B cell (primary cell): ENCODE results near the gene DENND1C. TPM values are rescaled to one million over a fixed set of nuclear protein-coding genes. Genes with fewer than 3 reads are reported as not detected.

Source experiments
- ATAC-seq: fragments of 200-7000 bp; cut with Tn5 transposase; one replicate; pipeline ENCODE4 v1.10.0; 2021; ENCODE audit warnings: low read depth, mild to moderate bottlenecking, moderate number of reproducible peaks, moderate library complexity
- CTCF ChIA-PET: fragments of 350-600 bp; sonication (Branson Sonifier 250); formaldehyde crosslinking; loops from one replicate; lab custom pipeline; 2021; ENCODE audit warnings: antibody characterized with exemption, inconsistent platforms; lab: Charles Lee
- POLR2A ChIA-PET: fragments of 350-600 bp; sonication (Branson Sonifier 250); formaldehyde crosslinking; loops from one replicate; lab custom pipeline; 2021; ENCODE audit warnings: antibody characterized with exemption; lab: Charles Lee
- DNase-seq: peaks from one replicate; pipeline ENCODE4 v3.0.0; 2013
- H2AFZ ChIP-seq: 2 replicates; pipeline ENCODE4 v1.6.1; 2012; ENCODE audit warnings: mild to moderate bottlenecking, low read depth, low read length; ENCODE audit not compliant: insufficient read depth, poor library complexity, severe bottlenecking
- H3K27ac ChIP-seq, 2 donors: 1 replicate in 1 of 2; 2 replicates in 1 of 2; pipeline ENCODE4 v1.5.1; 2012 to 2013; ENCODE audit warnings: low read length in 2 of 2, mild to moderate bottlenecking in 2 of 2, moderate library complexity in 1 of 2
- H3K27me3 ChIP-seq, 4 experiments: fragments of 200-600 bp in 1 of 4; sonication (generic) in 1 of 4; replicated peaks in 1 of 4; 1 replicate in 2 of 4; 2 replicates in 2 of 4; pipeline versions ENCODE4 v1.6.1 to v1.7.0; 2013 to 2016; ENCODE audit warnings: low read length in 3 of 4, mild to moderate bottlenecking in 2 of 4, mixed read lengths in 1 of 4, moderate library complexity in 1 of 4; ENCODE audit not compliant: insufficient read depth in 4 of 4, control insufficient read depth in 3 of 4; ENCODE audit errors: control extremely low read depth in 1 of 4
- H3K36me3 ChIP-seq, 2 experiments: replicated peaks in 1 of 2; 1 replicate in 1 of 2; 2 replicates in 1 of 2; pipeline versions ENCODE4 v1.6.1 to v1.7.1; 2013; ENCODE audit warnings: low read length in 1 of 2; ENCODE audit not compliant: insufficient read depth in 2 of 2, control insufficient read depth in 1 of 2; ENCODE audit errors: control extremely low read depth in 1 of 2, extremely low read depth in 1 of 2
- H3K4me1 ChIP-seq, 2 donors: fragments of 200-600 bp in 1 of 2; sonication (generic) in 1 of 2; 1 replicate in 1 of 2; 2 replicates in 1 of 2; pipeline versions ENCODE4 v1.5.1 to v1.6.1; 2013 to 2017; ENCODE audit warnings: low read length in 2 of 2; ENCODE audit not compliant: control insufficient read depth in 2 of 2, insufficient read depth in 2 of 2
- H3K4me2 ChIP-seq: replicated peaks from 2 replicates; pipeline ENCODE3; 2012; ENCODE audit warnings: mild to moderate bottlenecking, low read depth, low read length; ENCODE audit not compliant: poor library complexity, severe bottlenecking
- H3K4me3 ChIP-seq, 5 experiments: fragments of 200-600 bp in 1 of 5; sonication (generic) in 1 of 5; 1 replicate in 3 of 5; 2 replicates in 2 of 5; pipeline versions ENCODE4 v1.5.1 to v1.7.0; 2011 to 2016; ENCODE audit warnings: low read length in 4 of 5, mild to moderate bottlenecking in 4 of 5, low read depth in 2 of 5, control low read depth in 1 of 5, moderate library complexity in 1 of 5; ENCODE audit not compliant: insufficient read depth in 1 of 5; ENCODE audit errors: control extremely low read depth in 1 of 5, extremely low read depth in 1 of 5
- H3K79me2 ChIP-seq: fragments of 200-600 bp; sonication (generic); one replicate; pipeline ENCODE4 v1.6.0; 2016; ENCODE audit warnings: low read length; ENCODE audit not compliant: control insufficient read depth, insufficient read depth
- H3K9ac ChIP-seq: fragments of 200-600 bp; sonication (generic); 2 replicates; pipeline ENCODE4 v1.6.1; 2017; ENCODE audit warnings: mild to moderate bottlenecking, low read length, moderate library complexity
- H3K9me3 ChIP-seq, 3 donors: one replicate each; pipeline versions ENCODE4 v1.6.1 to v1.7.1; 2013; ENCODE audit warnings: low read length in 2 of 3; ENCODE audit not compliant: control insufficient read depth in 2 of 3, insufficient read depth in 1 of 3; ENCODE audit errors: control extremely low read depth in 1 of 3
- H4K20me1 ChIP-seq: 2 replicates; pipeline ENCODE4 v1.6.0; 2012; ENCODE audit warnings: mild to moderate bottlenecking, low read length; ENCODE audit not compliant: insufficient read depth, control insufficient read depth, poor library complexity, severe bottlenecking
- H3K27ac Mint-ChIP-seq: one replicate; pipeline ENCODE4 v1.8.0; 2021; ENCODE audit warnings: mixed read lengths
- H3K27me3 Mint-ChIP-seq: one replicate; pipeline ENCODE4 v1.8.0; 2021; ENCODE audit warnings: mixed read lengths
- H3K4me1 Mint-ChIP-seq: one replicate; pipeline ENCODE4 v1.8.0; 2021; ENCODE audit warnings: mixed read lengths
- H3K4me3 Mint-ChIP-seq: one replicate; pipeline ENCODE4 v1.8.0; 2021; ENCODE audit warnings: mixed read lengths
- H3K9me3 Mint-ChIP-seq: one replicate; pipeline ENCODE4 v1.8.0; 2022; ENCODE audit warnings: mixed read lengths; ENCODE audit not compliant: insufficient read depth
- CTCF ChIP-seq: fragments of 200-600 bp; IDR thresholded peaks from one replicate; pipeline ENCODE4 v1.8.0; 2022; ENCODE audit warnings: antibody characterized with exemption, mild to moderate bottlenecking
- WGBS: methylation state at CpG from one replicate; pipeline ENCODE4 v1.1.5; 2013; ENCODE audit warnings: missing lambda C conversion rate; ENCODE audit not compliant: insufficient coverage; 5-methylcytosine and 5-hydroxymethylcytosine counted together
- intact Hi-C: fragments of 100-400 bp; cut with micrococcal nuclease; formaldehyde crosslinking; loops from one replicate; pipeline ENCODE4 v1.10.0; 2022
- polyA plus RNA-seq: library from polyadenylated mRNA; depleted of rRNA; stranded (reverse); fragments of >200 nt; gene quantifications from 2 replicates; pipeline ENCODE4 v1.2.3, GENCODE V29; 2012
- total RNA-seq, 2 donors: library from RNA; stranded (reverse); fragments of 120-200 nt in 1 of 2; gene quantifications; 1 replicate in 1 of 2; 2 replicates in 1 of 2; pipeline versions ENCODE4 v1.2.3 to v1.2.4, GENCODE V29; 2013 to 2022

DENND1C gene
- total and polyA plus RNA-seq, 2 donors (not counting 1 experiment from before 2014, with no cell fraction given): 119 to 132 TPM

- H3K4me2 ChIP-seq: peak overlapping the region; percentile 57
Measured at GRCh38 chr19:6490134-6490533, 8.5 kb upstream of the DENND1C start.

More at GRCh38 chr19:6490134-6490533, 8.5 kb upstream of the DENND1C start:
- ATAC-seq: no peak
- no peaks in the 10 kb centered on the region for H3K27me3 ChIP-seq
- ChIA-PET POLR2A (no interaction called here), CTCF (interaction anchor here (1.0 to 2.1 kb wide), 4 partner anchors 8 to 22 kb away, joined by 3 to 6 read pairs (median 3); partner anchors contain the start of gene DENND1C)
- H3K4me1 Mint-ChIP-seq: peaks cover 12% of the 10 kb centered on the region
- H3K27ac ChIP-seq: peak overlapping the region in 1 of 2 donors; percentile 16
- peak overlapping the region; percentile 91 for H3K4me3 Mint-ChIP-seq
- peak overlapping the region; percentile 90 for H3K27ac Mint-ChIP-seq
- peak overlapping the region; percentile 55 for H3K9ac ChIP-seq
- WGBS: 71% methylated on average over 1 of the region's 2 CpGs
- H3K27me3 Mint-ChIP-seq: no peaks in the 10 kb centered on the region
- H3K9me3 Mint-ChIP-seq: peaks cover 2% of the 10 kb centered on the region
- peak overlapping the region; percentile 60 for H2AFZ ChIP-seq
- DNase-seq: no peak
- H3K36me3 ChIP-seq: no peaks in the 10 kb centered on the region
- intact Hi-C loops: no loop called here
- H3K4me3 ChIP-seq: peak overlapping the region in 4 of 5 experiments; percentile 32 to 64 (median 43)
- H3K79me2 ChIP-seq: no peaks in the 10 kb centered on the region
- peaks cover 0 to 4% (median 3%) of the 10 kb centered on the region in 3 donors for H3K9me3 ChIP-seq
- H4K20me1 ChIP-seq: no peaks in the 10 kb centered on the region
- H3K4me1 ChIP-seq: peaks cover 0 to 12% of the 10 kb centered on the region in 2 donors
- no peak for TF ChIP-seq CTCF
